ENCODE data around the gene DNAH3. TPM values are rescaled to one million over a fixed set of nuclear protein-coding genes. Genes with fewer than 3 reads are reported as not detected.
A peak's percentile ranks its signal among the peaks of the same experiment; 100 is the strongest.

DNAH3 gene
- total and polyA plus RNA-seq, 2 of the 13 experiments (the other 11 are each of a cell fraction or from before 2014, with no cell fraction given): 0.07 to 0.08 TPM

DNA sequence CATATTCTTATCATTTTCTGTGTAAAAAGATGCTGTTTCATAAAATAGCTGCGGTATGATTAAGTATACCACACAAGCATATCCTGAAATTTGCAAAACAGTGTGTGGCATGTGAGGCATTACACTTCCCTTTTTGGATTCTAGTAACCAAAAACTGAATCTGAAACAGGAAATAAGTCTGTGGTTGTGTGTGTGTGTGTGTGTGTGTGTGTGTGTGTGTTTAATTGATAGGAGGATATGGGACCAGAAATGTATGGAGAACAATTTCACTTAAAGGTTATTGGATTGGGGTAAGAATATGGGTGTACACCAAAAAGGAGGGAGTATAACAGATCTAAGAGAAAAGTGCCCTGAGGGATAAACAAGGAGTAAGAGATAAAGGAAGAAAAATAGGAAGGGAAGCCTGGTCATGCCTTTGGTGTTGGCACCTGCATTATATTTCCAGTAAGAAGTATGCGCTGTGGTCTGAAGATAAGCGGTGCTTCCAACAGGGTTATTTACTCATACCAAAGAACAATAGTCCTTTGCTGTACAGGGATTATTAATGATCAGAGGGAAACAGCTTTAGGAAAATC is 246.1 kb downstream of the DNAH3 start (continued):
- TF ChIP-seq ZBTB21 (CRISPR knock-in tag; IDR thresholded peaks at IDR 0.05): no peak
- no peak for TF ChIP-seq CCDC6 (CRISPR knock-in tag; IDR thresholded peaks at IDR 0.05)
- no peak for TF ChIP-seq XBP1 (CRISPR knock-in tag; IDR thresholded peaks at IDR 0.05)
- TF ChIP-seq, protein P1, sequence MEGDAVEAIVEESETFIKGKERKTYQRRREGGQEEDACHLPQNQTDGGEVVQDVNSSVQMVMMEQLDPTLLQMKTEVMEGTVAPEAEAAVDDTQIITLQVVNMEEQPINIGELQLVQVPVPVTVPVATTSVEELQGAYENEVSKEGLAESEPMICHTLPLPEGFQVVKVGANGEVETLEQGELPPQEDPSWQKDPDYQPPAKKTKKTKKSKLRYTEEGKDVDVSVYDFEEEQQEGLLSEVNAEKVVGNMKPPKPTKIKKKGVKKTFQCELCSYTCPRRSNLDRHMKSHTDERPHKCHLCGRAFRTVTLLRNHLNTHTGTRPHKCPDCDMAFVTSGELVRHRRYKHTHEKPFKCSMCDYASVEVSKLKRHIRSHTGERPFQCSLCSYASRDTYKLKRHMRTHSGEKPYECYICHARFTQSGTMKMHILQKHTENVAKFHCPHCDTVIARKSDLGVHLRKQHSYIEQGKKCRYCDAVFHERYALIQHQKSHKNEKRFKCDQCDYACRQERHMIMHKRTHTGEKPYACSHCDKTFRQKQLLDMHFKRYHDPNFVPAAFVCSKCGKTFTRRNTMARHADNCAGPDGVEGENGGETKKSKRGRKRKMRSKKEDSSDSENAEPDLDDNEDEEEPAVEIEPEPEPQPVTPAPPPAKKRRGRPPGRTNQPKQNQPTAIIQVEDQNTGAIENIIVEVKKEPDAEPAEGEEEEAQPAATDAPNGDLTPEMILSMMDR (CRISPR knock-in tag; IDR thresholded peaks at IDR 0.05): no peak
- no peak for TF ChIP-seq RBFOX2 (IDR thresholded peaks at IDR 0.05; ENCODE audit: low read depth, low read length)
- TF ChIP-seq, protein P2, sequence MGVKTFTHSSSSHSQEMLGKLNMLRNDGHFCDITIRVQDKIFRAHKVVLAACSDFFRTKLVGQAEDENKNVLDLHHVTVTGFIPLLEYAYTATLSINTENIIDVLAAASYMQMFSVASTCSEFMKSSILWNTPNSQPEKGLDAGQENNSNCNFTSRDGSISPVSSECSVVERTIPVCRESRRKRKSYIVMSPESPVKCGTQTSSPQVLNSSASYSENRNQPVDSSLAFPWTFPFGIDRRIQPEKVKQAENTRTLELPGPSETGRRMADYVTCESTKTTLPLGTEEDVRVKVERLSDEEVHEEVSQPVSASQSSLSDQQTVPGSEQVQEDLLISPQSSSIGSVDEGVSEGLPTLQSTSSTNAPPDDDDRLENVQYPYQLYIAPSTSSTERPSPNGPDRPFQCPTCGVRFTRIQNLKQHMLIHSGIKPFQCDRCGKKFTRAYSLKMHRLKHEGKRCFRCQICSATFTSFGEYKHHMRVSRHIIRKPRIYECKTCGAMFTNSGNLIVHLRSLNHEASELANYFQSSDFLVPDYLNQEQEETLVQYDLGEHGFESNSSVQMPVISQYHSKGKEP (CRISPR knock-in tag; IDR thresholded peaks at IDR 0.05): no peak
- TF ChIP-seq ARNTL (CRISPR knock-in tag; IDR thresholded peaks at IDR 0.05): no peak
- no peak for TF ChIP-seq JUN (CRISPR knock-in tag; IDR thresholded peaks at IDR 0.05)
- 0 out of 2 replicates have a peak, but pooled peaks have one; percentile 27 for TF ChIP-seq SOX13 (IDR thresholded peaks at IDR 0.05)
- TF ChIP-seq SOX13 (CRISPR knock-in tag; conservative IDR thresholded peaks at IDR 0.05 in 1 of 2, IDR thresholded peaks at IDR 0.05 in 1 of 2): peak in 1 of 2 experiments; percentile 90; a peak in 2 of 4 replicates
- TF ChIP-seq, protein P3, sequence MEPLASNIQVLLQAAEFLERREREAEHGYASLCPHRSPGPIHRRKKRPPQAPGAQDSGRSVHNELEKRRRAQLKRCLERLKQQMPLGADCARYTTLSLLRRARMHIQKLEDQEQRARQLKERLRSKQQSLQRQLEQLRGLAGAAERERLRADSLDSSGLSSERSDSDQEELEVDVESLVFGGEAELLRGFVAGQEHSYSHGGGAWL (CRISPR knock-in tag; IDR thresholded peaks at IDR 0.05): no peak
- TF ChIP-seq GATAD2A (CRISPR knock-in tag; IDR thresholded peaks at IDR 0.05): peak; percentile 35; the same call in 1 of the 2 replicates
- TF ChIP-seq ZNF337 (CRISPR knock-in tag; IDR thresholded peaks at IDR 0.05; ENCODE audit: borderline replicate concordance, low read depth): no peak
- TF ChIP-seq ZNF441 (CRISPR knock-in tag; IDR thresholded peaks at IDR 0.05; ENCODE audit: borderline replicate concordance): no peak
- no peak for TF ChIP-seq MED1 (CRISPR knock-in tag; IDR thresholded peaks at IDR 0.05)
- TF ChIP-seq SOX6 (IDR thresholded peaks at IDR 0.05): no peak
- TF ChIP-seq SOX6 (CRISPR knock-in tag; IDR thresholded peaks at IDR 0.05): peak; percentile 28; the same call in 1 of the 2 replicates
- no peak for TF ChIP-seq FOXA1 (IDR thresholded peaks at IDR 0.05)
- peak; percentile 36; the same call in 1 of the 2 replicates for TF ChIP-seq FOXA1 (CRISPR knock-in tag; IDR thresholded peaks at IDR 0.05)
- TF ChIP-seq, protein P4, sequence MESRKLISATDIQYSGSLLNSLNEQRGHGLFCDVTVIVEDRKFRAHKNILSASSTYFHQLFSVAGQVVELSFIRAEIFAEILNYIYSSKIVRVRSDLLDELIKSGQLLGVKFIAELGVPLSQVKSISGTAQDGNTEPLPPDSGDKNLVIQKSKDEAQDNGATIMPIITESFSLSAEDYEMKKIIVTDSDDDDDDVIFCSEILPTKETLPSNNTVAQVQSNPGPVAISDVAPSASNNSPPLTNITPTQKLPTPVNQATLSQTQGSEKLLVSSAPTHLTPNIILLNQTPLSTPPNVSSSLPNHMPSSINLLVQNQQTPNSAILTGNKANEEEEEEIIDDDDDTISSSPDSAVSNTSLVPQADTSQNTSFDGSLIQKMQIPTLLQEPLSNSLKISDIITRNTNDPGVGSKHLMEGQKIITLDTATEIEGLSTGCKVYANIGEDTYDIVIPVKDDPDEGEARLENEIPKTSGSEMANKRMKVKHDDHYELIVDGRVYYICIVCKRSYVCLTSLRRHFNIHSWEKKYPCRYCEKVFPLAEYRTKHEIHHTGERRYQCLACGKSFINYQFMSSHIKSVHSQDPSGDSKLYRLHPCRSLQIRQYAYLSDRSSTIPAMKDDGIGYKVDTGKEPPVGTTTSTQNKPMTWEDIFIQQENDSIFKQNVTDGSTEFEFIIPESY (CRISPR knock-in tag; IDR thresholded peaks at IDR 0.05): peak; percentile 63; the same call in 1 of the 2 replicates
- no peak for TF ChIP-seq KDM6A (CRISPR knock-in tag; IDR thresholded peaks at IDR 0.05; ENCODE audit: low read depth)
- TF ChIP-seq, protein P5, sequence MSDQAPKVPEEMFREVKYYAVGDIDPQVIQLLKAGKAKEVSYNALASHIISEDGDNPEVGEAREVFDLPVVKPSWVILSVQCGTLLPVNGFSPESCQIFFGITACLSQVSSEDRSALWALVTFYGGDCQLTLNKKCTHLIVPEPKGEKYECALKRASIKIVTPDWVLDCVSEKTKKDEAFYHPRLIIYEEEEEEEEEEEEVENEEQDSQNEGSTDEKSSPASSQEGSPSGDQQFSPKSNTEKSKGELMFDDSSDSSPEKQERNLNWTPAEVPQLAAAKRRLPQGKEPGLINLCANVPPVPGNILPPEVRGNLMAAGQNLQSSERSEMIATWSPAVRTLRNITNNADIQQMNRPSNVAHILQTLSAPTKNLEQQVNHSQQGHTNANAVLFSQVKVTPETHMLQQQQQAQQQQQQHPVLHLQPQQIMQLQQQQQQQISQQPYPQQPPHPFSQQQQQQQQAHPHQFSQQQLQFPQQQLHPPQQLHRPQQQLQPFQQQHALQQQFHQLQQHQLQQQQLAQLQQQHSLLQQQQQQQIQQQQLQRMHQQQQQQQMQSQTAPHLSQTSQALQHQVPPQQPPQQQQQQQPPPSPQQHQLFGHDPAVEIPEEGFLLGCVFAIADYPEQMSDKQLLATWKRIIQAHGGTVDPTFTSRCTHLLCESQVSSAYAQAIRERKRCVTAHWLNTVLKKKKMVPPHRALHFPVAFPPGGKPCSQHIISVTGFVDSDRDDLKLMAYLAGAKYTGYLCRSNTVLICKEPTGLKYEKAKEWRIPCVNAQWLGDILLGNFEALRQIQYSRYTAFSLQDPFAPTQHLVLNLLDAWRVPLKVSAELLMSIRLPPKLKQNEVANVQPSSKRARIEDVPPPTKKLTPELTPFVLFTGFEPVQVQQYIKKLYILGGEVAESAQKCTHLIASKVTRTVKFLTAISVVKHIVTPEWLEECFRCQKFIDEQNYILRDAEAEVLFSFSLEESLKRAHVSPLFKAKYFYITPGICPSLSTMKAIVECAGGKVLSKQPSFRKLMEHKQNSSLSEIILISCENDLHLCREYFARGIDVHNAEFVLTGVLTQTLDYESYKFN (CRISPR knock-in tag; conservative IDR thresholded peaks at IDR 0.05): no peak

Measured in HepG2 (cell line).